PC-9 (cell line): Measurements from ENCODE around the gene NEURL1B. TPM values are rescaled to one million over a fixed set of nuclear protein-coding genes. Genes with fewer than 3 reads are reported as not detected.

ENCODE experiments used
- BruUV-seq: library from RNA; stranded (reverse); fragments of 400-500 nt; replicated peaks from 2 replicates; lab custom pipeline; 2021; lab: Mats Ljungman, UMichigan
- CTCF ChIA-PET: fragments of 300-600 bp; sonication (Branson Sonifier 250); formaldehyde crosslinking; loops from one replicate; lab custom pipeline; 2022; ENCODE audit warnings: antibody characterized with exemption; lab: Charles Lee
- POLR2A ChIA-PET: fragments of 300-600 bp; sonication (Branson Sonifier 250); formaldehyde crosslinking; loops from one replicate; lab custom pipeline; 2022; ENCODE audit warnings: antibody characterized with exemption; ENCODE audit not compliant: unreplicated experiment; lab: Charles Lee
- DNase-seq, 2 experiments: peaks; one replicate each; pipeline versions ENCODE4 v3.0.0 to v3.0.0-alpha.2; 2015 to 2022; ENCODE audit warnings: mixed read lengths in 1 of 2
- H2AFZ ChIP-seq: fragments of 200-600 bp; sonication (generic); 2 replicates; pipeline ENCODE4 v1.8.1; 2017; ENCODE audit warnings: antibody characterized with exemption
- H3F3A ChIP-seq: fragments of 200-600 bp; sonication (generic); 2 replicates; pipeline ENCODE4 v1.8.1; 2017; ENCODE audit warnings: antibody characterized with exemption, mild to moderate bottlenecking, low read depth; ENCODE audit not compliant: insufficient read depth
- H3K27ac ChIP-seq: fragments of 200-600 bp; sonication (generic); 2 replicates; pipeline ENCODE4 v1.6.1; 2016; ENCODE audit warnings: mixed run types
- H3K27me3 ChIP-seq: fragments of 200-600 bp; sonication (generic); 2 replicates; pipeline ENCODE4 v1.6.1; 2016; ENCODE audit warnings: low read depth, mixed run types; ENCODE audit not compliant: insufficient read depth
- H3K36me3 ChIP-seq: fragments of 200-600 bp; sonication (generic); 2 replicates; pipeline ENCODE4 v1.6.1; 2016; ENCODE audit warnings: low read depth, mixed run types
- H3K4me1 ChIP-seq: fragments of 200-600 bp; sonication (generic); replicated peaks from 2 replicates; pipeline ENCODE4 v1.6.1; 2016; ENCODE audit warnings: mixed run types; ENCODE audit not compliant: insufficient read depth
- H3K4me2 ChIP-seq: fragments of 200-600 bp; sonication (generic); 2 replicates; pipeline ENCODE4 v1.6.1; 2017; ENCODE audit warnings: mixed run types
- H3K4me3 ChIP-seq: fragments of 200-600 bp; sonication (generic); 2 replicates; pipeline ENCODE4 v1.6.1; 2016; ENCODE audit warnings: mixed run types
- H3K79me2 ChIP-seq: fragments of 200-600 bp; sonication (generic); 2 replicates; pipeline ENCODE4 v1.6.1; 2017; ENCODE audit warnings: low read depth, mixed run types
- H3K9me2 ChIP-seq: fragments of 200-600 bp; sonication (generic); 2 replicates; pipeline ENCODE4 v1.8.1; 2017; ENCODE audit warnings: mild to moderate bottlenecking; ENCODE audit not compliant: insufficient read depth
- H3K9me3 ChIP-seq: fragments of 200-600 bp; sonication (generic); 2 replicates; pipeline ENCODE4 v1.8.1; 2016; ENCODE audit warnings: low read depth; ENCODE audit not compliant: insufficient read depth
- H4K20me1 ChIP-seq: fragments of 200-600 bp; sonication (generic); 2 replicates; pipeline ENCODE4 v1.8.1; 2017; ENCODE audit not compliant: insufficient read depth
- CTCF ChIP-seq: fragments of 200-600 bp; sonication (generic); conservative IDR thresholded peaks from 2 replicates; pipeline ENCODE4 v1.6.1; 2017; ENCODE audit warnings: mixed run types, antibody characterized with exemption, mild to moderate bottlenecking, moderate library complexity
- EZH2 ChIP-seq: fragments of 200-600 bp; sonication (generic); IDR thresholded peaks from 2 replicates; pipeline ENCODE4 v1.8.0; 2017; ENCODE audit warnings: antibody characterized with exemption, low read depth
- intact Hi-C: fragments of 100-400 bp; cut with micrococcal nuclease; formaldehyde crosslinking; loops from one replicate; pipeline ENCODE4 v1.10.0; 2022; ENCODE audit not compliant: unreplicated experiment
- total RNA-seq: library from RNA; stranded (reverse); gene quantifications from 2 replicates; pipeline ENCODE4 v1.2.3, GENCODE V29; 2021

The NEURL1B gene
- total RNA-seq, 1 experiment from 2014 or later = 14.3 TPM

DNA sequence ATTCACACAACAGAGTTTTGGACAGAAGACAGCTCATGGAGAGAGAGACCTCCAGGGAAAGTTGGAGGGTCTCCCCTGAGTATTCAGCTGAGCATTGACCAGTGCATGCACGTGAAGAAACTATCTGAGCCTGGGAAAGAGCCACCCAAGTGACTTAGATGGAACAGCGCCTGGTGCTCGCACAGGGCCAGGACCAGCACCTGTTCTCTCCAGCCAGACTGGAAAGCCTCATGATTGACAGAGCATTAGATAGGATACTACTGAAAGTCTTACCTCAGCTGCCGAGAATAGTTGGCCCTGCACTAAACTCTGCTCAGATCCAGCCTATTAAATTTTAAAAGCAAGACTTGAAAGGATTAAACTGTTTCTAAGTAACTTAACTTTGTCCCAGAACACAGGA is 28.3 kb upstream of the NEURL1B start:
- Histone ChIP-seq H3K36me3 (no peaks in the 10 kb centered on the region), H3F3A (no peaks in the 10 kb centered on the region), H2AFZ (no peak overlapping the region), H3K27me3 (peaks cover 59% of the 10 kb centered on the region), H3K4me1 (no peaks in the 10 kb centered on the region), H3K4me2 (no peak overlapping the region), H3K9me3 (no peaks in the 10 kb centered on the region), H3K4me3 (no peak overlapping the region), H3K27ac (no peak overlapping the region), H3K79me2 (no peaks in the 10 kb centered on the region), H4K20me1 (no peaks in the 10 kb centered on the region), H3K9me2 (no peaks in the 10 kb centered on the region)
- BruUV-seq = no TSS peak
- TF ChIP-seq CTCF = no peak
- TF ChIP-seq EZH2 = no peak
- ChIA-PET POLR2A (no interaction called here), CTCF (no interaction called here)
- no peak for DNase-seq
- intact Hi-C loops = no loop called here

DNA sequence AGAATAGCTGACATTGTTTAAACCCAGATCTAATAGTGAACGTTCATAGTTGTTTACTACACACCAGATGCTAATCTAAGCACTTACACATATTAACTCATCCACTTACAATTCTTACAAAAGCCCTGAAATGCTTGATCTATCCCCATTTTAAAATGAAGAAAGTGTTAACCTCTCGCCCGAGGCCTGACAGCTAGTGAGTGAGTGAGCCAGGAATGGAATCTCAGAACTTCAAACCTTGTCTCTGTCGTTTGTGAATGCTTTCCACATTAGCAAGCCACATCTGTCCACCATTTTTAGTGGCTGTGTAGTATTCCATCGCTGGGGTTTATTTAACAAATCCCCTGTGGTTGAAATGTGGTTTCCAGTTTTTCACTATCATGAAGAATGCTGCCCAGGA is 24.9 kb upstream of the NEURL1B start:
- Histone ChIP-seq H3K27me3 (peaks cover 44% of the 10 kb centered on the region), H3K4me3 (no peak overlapping the region), H3K9me3 (no peaks in the 10 kb centered on the region), H3K9me2 (no peaks in the 10 kb centered on the region), H3K36me3 (no peaks in the 10 kb centered on the region), H4K20me1 (no peaks in the 10 kb centered on the region), H3K4me1 (no peaks in the 10 kb centered on the region), H2AFZ (no peak overlapping the region), H3K27ac (no peak overlapping the region), H3K79me2 (no peaks in the 10 kb centered on the region), H3K4me2 (no peak overlapping the region), H3F3A (no peaks in the 10 kb centered on the region)
- no peak for TF ChIP-seq CTCF
- TF ChIP-seq EZH2 = no peak
- no TSS peak for BruUV-seq
- ChIA-PET CTCF (no interaction called here), POLR2A (no interaction called here)
- DNase-seq = no peak
- intact Hi-C loops = no loop called here

GRCh38 chr5:172616730-172617129 is 24.3 kb upstream of the NEURL1B start:
- Histone ChIP-seq H3K9me3 (no peaks in the 10 kb centered on the region), H2AFZ (no peak overlapping the region), H3K79me2 (no peaks in the 10 kb centered on the region), H3K27ac (no peak overlapping the region), H3F3A (no peaks in the 10 kb centered on the region), H3K4me2 (no peak overlapping the region), H3K9me2 (no peaks in the 10 kb centered on the region), H3K4me3 (no peak overlapping the region), H3K36me3 (no peaks in the 10 kb centered on the region), H4K20me1 (no peaks in the 10 kb centered on the region), H3K27me3 (peaks cover 40% of the 10 kb centered on the region), H3K4me1 (no peaks in the 10 kb centered on the region)
- intact Hi-C loops = no loop called here
- ChIA-PET CTCF (no interaction called here), POLR2A (no interaction called here)
- TF ChIP-seq CTCF (no peak), EZH2 (no peak)
- no peak for DNase-seq
- no TSS peak for BruUV-seq
